Measurements from ENCODE around the gene SIM1. TPM values are rescaled to one million over a fixed set of nuclear protein-coding genes. Genes with fewer than 3 reads are reported as not detected.

Gene SIM1
- total RNA-seq, 1 donor: 0.36 TPM

- TF ChIP-seq CTCF (IDR thresholded peaks at IDR 0.05; ENCODE audit: extremely low read depth, low read depth, low read length): no peak
- Histone ChIP-seq H4K20me1 (ENCODE audit: insufficient read depth, low read length) (no peaks in the 10 kb centered on the region), H2AFZ (ENCODE audit: low read length) (no peak overlapping the region), H3K4me3 (ENCODE audit: insufficient read depth, low read length) (no peak overlapping the region), H3K27ac (ENCODE audit: low read depth, low read length) (no peak overlapping the region), H3K27me3 (ENCODE audit: insufficient read depth, low read length) (no peaks in the 10 kb centered on the region), H3K36me3 (ENCODE audit: insufficient read depth, low read length) (no peaks in the 10 kb centered on the region), H3K4me2 (ENCODE audit: insufficient read depth, low read length) (no peak overlapping the region), H3K9me3 (ENCODE audit: low read depth, low read length) (no peaks in the 10 kb centered on the region), H3K79me2 (ENCODE audit: insufficient read depth, low read length) (no peaks in the 10 kb centered on the region), H3K4me1 (ENCODE audit: insufficient read depth, low read length) (peaks cover under 1% of the 10 kb centered on the region)
- peak; percentile 66 for DNase-seq (ENCODE audit: insufficient read length, low spot score, missing footprints)
These were observed 111.3 kb downstream of the SIM1 start for GRCh38 chr6:100353276-100354015.

- Histone ChIP-seq H3K27ac (ENCODE audit: low read depth, low read length) (no peak overlapping the region), H3K4me2 (ENCODE audit: insufficient read depth, low read length) (no peak overlapping the region), H3K4me1 (ENCODE audit: insufficient read depth, low read length) (peaks cover 32% of the 10 kb centered on the region), H2AFZ (ENCODE audit: low read length) (no peak overlapping the region), H4K20me1 (ENCODE audit: insufficient read depth, low read length) (no peaks in the 10 kb centered on the region), H3K4me3 (ENCODE audit: insufficient read depth, low read length) (no peak overlapping the region), H3K27me3 (ENCODE audit: insufficient read depth, low read length) (no peaks in the 10 kb centered on the region), H3K9me3 (ENCODE audit: low read depth, low read length) (no peaks in the 10 kb centered on the region), H3K36me3 (ENCODE audit: insufficient read depth, low read length) (no peaks in the 10 kb centered on the region), H3K79me2 (ENCODE audit: insufficient read depth, low read length) (no peaks in the 10 kb centered on the region)
- no peak for DNase-seq (ENCODE audit: insufficient read length, low spot score, missing footprints)
- TF ChIP-seq CTCF (IDR thresholded peaks at IDR 0.05; ENCODE audit: extremely low read depth, low read depth, low read length): no peak
These were observed 114.6 kb downstream of the SIM1 start for GRCh38 chr6:100350139-100350538.

- H4K20me1 ChIP-seq (ENCODE audit: insufficient read depth, low read length): no peaks in the 10 kb centered on the region
- TF ChIP-seq CTCF (IDR thresholded peaks at IDR 0.05; ENCODE audit: extremely low read depth, low read depth, low read length): no peak
- H3K4me1 ChIP-seq (ENCODE audit: insufficient read depth, low read length): peaks cover 40% of the 10 kb centered on the region
- no peak overlapping the region for H2AFZ ChIP-seq (ENCODE audit: low read length)
- DNase-seq (ENCODE audit: insufficient read length, low spot score, missing footprints): no peak
- H3K79me2 ChIP-seq (ENCODE audit: insufficient read depth, low read length): no peaks in the 10 kb centered on the region
- no peak overlapping the region for H3K27ac ChIP-seq (ENCODE audit: low read depth, low read length)
- H3K4me3 ChIP-seq (ENCODE audit: insufficient read depth, low read length): no peak overlapping the region
- H3K9me3 ChIP-seq (ENCODE audit: low read depth, low read length): no peaks in the 10 kb centered on the region
- no peaks in the 10 kb centered on the region for H3K36me3 ChIP-seq (ENCODE audit: insufficient read depth, low read length)
- H3K4me2 ChIP-seq (ENCODE audit: insufficient read depth, low read length): no peak overlapping the region
- no peaks in the 10 kb centered on the region for H3K27me3 ChIP-seq (ENCODE audit: insufficient read depth, low read length)
These were observed 115.4 kb downstream of the SIM1 start for GRCh38 chr6:100349366-100349765.

GRCh38 chr6:100347901-100348550 lies 116.7 kb downstream of the SIM1 start:
- peak; percentile 51 for DNase-seq (ENCODE audit: insufficient read length, low spot score, missing footprints)
- peak overlapping the region; percentile 40 for H2AFZ ChIP-seq (ENCODE audit: low read length)
- H3K4me1 ChIP-seq (ENCODE audit: insufficient read depth, low read length): peaks cover 53% of the 10 kb centered on the region

More at GRCh38 chr6:100347901-100348550, 116.7 kb downstream of the SIM1 start:
- Histone ChIP-seq H3K79me2 (ENCODE audit: insufficient read depth, low read length) (no peaks in the 10 kb centered on the region), H3K27ac (ENCODE audit: low read depth, low read length) (peak overlapping the region; percentile 53), H4K20me1 (ENCODE audit: insufficient read depth, low read length) (no peaks in the 10 kb centered on the region), H3K27me3 (ENCODE audit: insufficient read depth, low read length) (no peaks in the 10 kb centered on the region), H3K36me3 (ENCODE audit: insufficient read depth, low read length) (no peaks in the 10 kb centered on the region), H3K9me3 (ENCODE audit: low read depth, low read length) (no peaks in the 10 kb centered on the region), H3K4me2 (ENCODE audit: insufficient read depth, low read length) (peak overlapping the region; percentile 56), H3K4me3 (ENCODE audit: insufficient read depth, low read length) (no peak overlapping the region)
- TF ChIP-seq CTCF (IDR thresholded peaks at IDR 0.05; ENCODE audit: extremely low read depth, low read depth, low read length): no peak
